Left ventricle myocardium inferior (tissue), 1 donor: Measurements from ENCODE around the gene GPC5. TPM values are rescaled to one million over a fixed set of nuclear protein-coding genes. Genes with fewer than 3 reads are reported as not detected.
"Not testable (repeated sequence)": the region's sequence is repeated elsewhere in the genome, so short reads cannot be mapped to it uniquely, and the experiment has no call there.

ENCODE experiments used
- DNase-seq: peaks from one replicate; pipeline ENCODE4 v3.0.0-alpha.2; 2020
- H3K27ac ChIP-seq: fragments of 200-600 bp; replicated peaks from 2 replicates; pipeline ENCODE4 v1.8.0; 2021
- H3K27me3 ChIP-seq: fragments of 200-600 bp; 2 replicates; pipeline ENCODE4 v1.8.0; 2021; ENCODE audit warnings: low read depth
- H3K36me3 ChIP-seq: fragments of 200-600 bp; 2 replicates; pipeline ENCODE4 v1.8.0; 2021
- H3K4me1 ChIP-seq: fragments of 200-600 bp; 2 replicates; pipeline ENCODE4 v1.8.0; 2021
- H3K4me3 ChIP-seq: fragments of 200-600 bp; 2 replicates; pipeline ENCODE4 v1.8.0; 2021; ENCODE audit warnings: mild to moderate bottlenecking, moderate library complexity
- H3K9me3 ChIP-seq: fragments of 200-600 bp; replicated peaks from 2 replicates; pipeline ENCODE4 v1.8.0; 2021
- intact Hi-C: fragments of 100-400 bp; cut with micrococcal nuclease; formaldehyde crosslinking; loops from one replicate; pipeline ENCODE4 v1.11.0; 2022
- total RNA-seq: library from RNA; stranded (reverse); fragmentation: NEBNext Ultra II Directional; extraction: Animal tissue kit (Norgen Biotek cat#: 25700); gene quantifications from one replicate; pipeline ENCODE4 v1.2.1, GENCODE V29; 2021
- TF ChIP-seq, protein P1 (sequence below): fragments of 200-600 bp; IDR thresholded peaks from 2 replicates; pipeline ENCODE4 v1.8.0; 2021; ENCODE audit warnings: antibody characterized with exemption, mild to moderate bottlenecking, borderline replicate concordance
- donor health status: DM: no; HTN: yes; CAD: no; lungs with severe emphysema.

The GPC5 gene
- total RNA-seq, 1 donor from 2014 or later: 1.5 TPM

DNA sequence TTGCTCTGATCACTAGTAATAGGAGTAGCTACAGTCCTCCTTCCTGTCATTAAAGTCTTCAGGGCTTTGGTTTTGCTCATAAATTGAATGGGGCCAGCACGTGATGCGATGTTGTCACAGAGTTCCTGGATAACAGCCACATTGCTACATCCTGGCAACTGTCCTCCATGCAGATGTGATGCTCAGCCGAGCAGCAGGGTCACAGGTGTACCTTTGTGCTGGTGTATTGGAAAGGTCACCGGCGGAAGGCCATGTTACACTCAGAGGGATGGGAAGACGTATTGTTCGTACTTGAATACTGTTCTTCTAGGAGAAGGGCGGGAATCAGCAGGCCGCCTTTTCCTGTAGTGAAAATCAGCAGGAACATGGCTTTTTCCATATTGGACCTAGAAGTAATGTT is 1114.4 kb downstream of the GPC5 start:
- TF ChIP-seq, protein P1, sequence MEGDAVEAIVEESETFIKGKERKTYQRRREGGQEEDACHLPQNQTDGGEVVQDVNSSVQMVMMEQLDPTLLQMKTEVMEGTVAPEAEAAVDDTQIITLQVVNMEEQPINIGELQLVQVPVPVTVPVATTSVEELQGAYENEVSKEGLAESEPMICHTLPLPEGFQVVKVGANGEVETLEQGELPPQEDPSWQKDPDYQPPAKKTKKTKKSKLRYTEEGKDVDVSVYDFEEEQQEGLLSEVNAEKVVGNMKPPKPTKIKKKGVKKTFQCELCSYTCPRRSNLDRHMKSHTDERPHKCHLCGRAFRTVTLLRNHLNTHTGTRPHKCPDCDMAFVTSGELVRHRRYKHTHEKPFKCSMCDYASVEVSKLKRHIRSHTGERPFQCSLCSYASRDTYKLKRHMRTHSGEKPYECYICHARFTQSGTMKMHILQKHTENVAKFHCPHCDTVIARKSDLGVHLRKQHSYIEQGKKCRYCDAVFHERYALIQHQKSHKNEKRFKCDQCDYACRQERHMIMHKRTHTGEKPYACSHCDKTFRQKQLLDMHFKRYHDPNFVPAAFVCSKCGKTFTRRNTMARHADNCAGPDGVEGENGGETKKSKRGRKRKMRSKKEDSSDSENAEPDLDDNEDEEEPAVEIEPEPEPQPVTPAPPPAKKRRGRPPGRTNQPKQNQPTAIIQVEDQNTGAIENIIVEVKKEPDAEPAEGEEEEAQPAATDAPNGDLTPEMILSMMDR: no peak
- no peak overlapping the region for H3K27ac ChIP-seq
- peaks cover 12% of the 10 kb centered on the region for H3K9me3 ChIP-seq
- H3K4me1 ChIP-seq: no peaks in the 10 kb centered on the region
- no peaks in the 10 kb centered on the region for H3K36me3 ChIP-seq
- no peak for DNase-seq
- H3K4me3 ChIP-seq: no peak overlapping the region
- no peaks in the 10 kb centered on the region for H3K27me3 ChIP-seq
- intact Hi-C loops: no loop called here

DNA sequence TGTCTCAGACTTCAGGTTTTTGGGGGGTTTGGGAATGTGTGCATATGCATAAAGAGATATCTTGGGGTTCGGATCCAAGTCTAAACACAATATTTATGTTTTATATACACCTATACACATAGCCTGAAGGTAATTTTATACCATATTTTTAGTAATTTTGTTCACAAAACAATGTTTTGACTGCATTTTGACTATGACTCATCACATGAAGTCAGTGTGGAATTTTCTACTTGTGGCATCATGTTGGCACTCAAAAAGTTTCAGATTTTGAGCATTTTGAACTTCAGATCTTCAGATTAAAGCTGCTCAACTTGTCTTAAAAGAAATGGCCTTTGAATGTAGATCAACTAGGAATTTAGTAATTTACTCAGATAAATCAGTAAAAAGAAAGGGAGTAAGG is 1115.3 kb downstream of the GPC5 start:
- intact Hi-C loops: no loop called here
- no peaks in the 10 kb centered on the region for H3K36me3 ChIP-seq

DNA sequence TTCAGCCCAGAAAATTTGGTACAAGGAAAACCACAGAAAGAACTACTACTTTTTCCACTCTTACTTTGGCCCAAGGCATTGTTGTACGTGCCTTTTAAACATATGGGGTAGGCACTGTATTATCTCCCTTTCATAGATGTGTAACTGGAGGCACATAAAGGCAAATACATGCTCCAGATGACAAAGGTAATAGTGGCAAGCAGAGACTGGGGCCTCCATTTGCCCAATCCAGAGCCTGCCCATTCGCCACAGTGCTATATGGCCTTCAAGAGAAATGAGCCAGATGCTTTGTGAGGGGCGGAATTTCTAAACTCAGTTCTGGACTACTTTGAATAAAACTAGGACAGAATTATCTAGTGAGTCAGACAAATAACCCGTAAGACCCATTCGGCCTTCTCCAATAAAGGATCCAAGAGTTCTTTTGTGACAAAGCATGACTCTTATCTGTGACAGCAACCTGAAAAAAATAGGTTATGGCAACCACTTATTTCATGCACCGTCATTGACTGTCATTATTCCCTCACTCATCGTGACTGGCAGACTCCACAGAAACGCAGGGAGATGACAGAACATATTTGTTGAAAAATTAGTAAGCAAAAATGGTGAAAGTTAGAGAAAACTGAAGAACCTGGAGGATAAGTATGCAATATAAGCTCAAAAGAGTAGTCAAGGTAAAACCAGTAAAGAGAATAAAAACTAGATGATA is 1116.2 kb downstream of the GPC5 start:
- DNase-seq: no peak
- TF ChIP-seq, protein P1: no peak
- intact Hi-C loops: no loop called here

More for the DNA sequence above, 1115.3 kb downstream of the GPC5 start:
- Histone ChIP-seq H3K4me3 (no peak overlapping the region), H3K9me3 (peaks cover 18% of the 10 kb centered on the region), H3K27me3 (no peaks in the 10 kb centered on the region), H3K27ac (no peak overlapping the region), H3K4me1 (no peaks in the 10 kb centered on the region)
- DNase-seq: no peak
- TF ChIP-seq, protein P1: no peak

DNA sequence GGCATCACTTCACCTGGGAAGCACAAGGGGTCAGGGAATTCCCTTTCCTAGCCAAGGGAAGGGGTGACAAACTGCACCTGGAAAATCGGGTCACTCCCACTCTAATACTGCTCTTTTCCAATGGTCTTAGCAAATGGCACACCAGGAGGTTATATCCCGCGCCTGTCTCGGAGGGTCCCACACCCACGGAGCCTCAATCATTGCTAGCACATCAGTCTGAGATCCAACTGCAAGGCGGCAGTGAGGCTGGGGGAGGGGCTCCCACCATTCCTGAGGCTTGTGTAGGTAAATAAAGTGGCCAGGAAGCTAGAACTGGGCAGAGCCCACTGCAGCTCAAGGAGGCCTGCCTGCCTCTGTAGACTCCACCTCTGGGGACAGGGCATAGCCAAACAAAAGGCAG is 1118.5 kb downstream of the GPC5 start:
- H3K4me1 ChIP-seq, intact Hi-C loops: not testable (repeated sequence)
- peaks cover 31% of the 10 kb centered on the region for H3K9me3 ChIP-seq

More for the DNA sequence above, 1116.2 kb downstream of the GPC5 start:
- Histone ChIP-seq H3K27ac (no peak overlapping the region), H3K36me3 (no peaks in the 10 kb centered on the region), H3K27me3 (no peaks in the 10 kb centered on the region), H3K9me3 (peaks cover 24% of the 10 kb centered on the region), H3K4me1 (no peaks in the 10 kb centered on the region), H3K4me3 (no peak overlapping the region)

DNA sequence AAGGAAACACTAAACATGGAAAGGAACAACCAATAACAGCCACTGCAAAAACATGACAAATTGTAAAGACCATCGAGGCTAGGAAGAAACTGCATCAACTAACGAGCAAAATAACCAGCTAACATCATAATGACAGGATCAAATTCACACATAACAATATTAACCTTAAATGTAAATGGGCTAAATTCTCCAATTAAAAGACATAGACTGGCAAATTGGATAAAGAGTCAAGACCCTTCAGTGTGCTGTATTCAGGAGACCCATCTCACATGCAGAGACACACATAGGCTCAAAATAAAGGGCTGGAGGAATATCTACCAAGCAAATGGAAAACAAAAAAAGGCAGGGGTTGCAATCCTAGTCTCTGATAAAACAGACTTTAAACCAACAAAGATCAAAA is 1120.2 kb downstream of the GPC5 start:
- H3K4me1 ChIP-seq, intact Hi-C loops: not testable (repeated sequence)
- H3K9me3 ChIP-seq: peaks cover 39% of the 10 kb centered on the region

More for the DNA sequence above, 1118.5 kb downstream of the GPC5 start:
- not testable (repeated sequence) for DNase-seq, H3K4me3 ChIP-seq, H3K36me3 ChIP-seq, H3K27ac ChIP-seq, H3K27me3 ChIP-seq

DNA sequence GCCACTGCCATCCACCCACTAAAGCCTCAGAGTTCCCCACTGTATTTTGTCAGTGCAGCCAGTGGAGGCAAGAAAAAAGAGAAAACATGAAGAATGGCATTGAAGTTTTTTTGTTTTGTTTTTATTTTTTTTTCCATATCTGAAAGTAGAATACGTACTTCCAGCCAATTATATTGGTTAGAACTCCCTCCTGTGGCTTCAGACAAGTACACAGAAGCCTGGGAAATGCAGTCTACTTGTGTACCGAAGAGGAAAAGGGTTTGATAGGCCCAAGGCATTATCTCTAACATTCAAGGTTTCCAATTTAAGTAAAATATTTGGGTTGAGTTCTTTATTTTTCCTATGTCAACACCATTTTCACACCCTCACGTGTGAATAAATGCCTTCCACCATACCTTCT is 1131.9 kb downstream of the GPC5 start:
- no peaks in the 10 kb centered on the region for H3K27me3 ChIP-seq
- intact Hi-C loops: no loop called here
- no peaks in the 10 kb centered on the region for H3K4me1 ChIP-seq
- no peaks in the 10 kb centered on the region for H3K36me3 ChIP-seq
- DNase-seq: no peak
- no peak overlapping the region for H3K4me3 ChIP-seq
- H3K27ac ChIP-seq: no peak overlapping the region
- TF ChIP-seq, protein P1: no peak
- H3K9me3 ChIP-seq: no peaks in the 10 kb centered on the region

More for the DNA sequence above, 1120.2 kb downstream of the GPC5 start:
- H3K27ac ChIP-seq, DNase-seq, H3K36me3 ChIP-seq, H3K4me3 ChIP-seq, H3K27me3 ChIP-seq: not testable (repeated sequence)
